ENCODE results near the gene SLC23A1. TPM values are rescaled to one million over a fixed set of nuclear protein-coding genes. Genes with fewer than 3 reads are reported as not detected.

Gene SLC23A1
- total and polyA plus RNA-seq, 2 of the 13 experiments (the other 11 are each of a cell fraction or from before 2014, with no cell fraction given), result 6.0 to 6.6 TPM

DNA sequence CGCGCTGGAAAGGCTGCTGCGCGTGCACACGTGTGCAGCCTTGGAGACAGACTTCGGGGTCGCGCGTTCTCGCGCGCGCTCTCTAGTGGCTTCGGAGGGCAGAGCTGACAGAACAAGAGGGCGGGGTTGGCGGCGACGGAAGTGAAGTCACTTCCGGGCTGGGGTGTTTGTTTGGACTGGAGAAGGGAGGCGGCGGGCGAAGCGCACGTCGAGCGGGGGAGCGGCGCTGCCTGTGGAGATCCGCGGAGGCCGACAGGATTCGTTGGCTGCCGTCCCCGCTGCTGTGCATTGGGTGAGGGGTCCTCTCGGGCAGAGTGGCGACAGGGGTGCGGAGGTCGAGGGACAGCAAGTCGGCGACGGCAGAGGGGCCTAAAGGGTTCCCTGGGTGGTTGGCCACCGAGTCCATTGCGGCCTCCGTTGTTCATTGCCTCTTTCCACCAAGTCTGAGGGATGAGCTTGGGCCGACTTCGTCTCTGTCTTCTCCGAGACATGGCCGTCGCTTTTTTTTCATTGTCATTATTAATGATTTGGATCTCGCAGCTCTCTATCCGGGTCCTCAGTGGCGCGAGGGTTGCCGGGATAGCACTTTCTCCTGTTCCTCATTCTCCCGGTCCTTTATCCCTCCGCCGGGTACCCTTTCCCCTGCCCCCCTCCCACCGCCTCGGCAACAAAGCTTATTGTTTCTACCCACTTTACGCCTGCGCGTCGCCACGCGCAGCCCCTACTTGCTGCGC, 41.2 kb downstream of the SLC23A1 start, which contains the start of gene PAIP2 (continued):
- TF ChIP-seq, protein P1, sequence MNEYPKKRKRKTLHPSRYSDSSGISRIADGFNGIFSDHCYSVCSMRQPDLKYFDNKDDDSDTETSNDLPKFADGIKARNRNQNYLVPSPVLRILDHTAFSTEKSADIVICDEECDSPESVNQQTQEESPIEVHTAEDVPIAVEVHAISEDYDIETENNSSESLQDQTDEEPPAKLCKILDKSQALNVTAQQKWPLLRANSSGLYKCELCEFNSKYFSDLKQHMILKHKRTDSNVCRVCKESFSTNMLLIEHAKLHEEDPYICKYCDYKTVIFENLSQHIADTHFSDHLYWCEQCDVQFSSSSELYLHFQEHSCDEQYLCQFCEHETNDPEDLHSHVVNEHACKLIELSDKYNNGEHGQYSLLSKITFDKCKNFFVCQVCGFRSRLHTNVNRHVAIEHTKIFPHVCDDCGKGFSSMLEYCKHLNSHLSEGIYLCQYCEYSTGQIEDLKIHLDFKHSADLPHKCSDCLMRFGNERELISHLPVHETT (CRISPR knock-in tag; conservative IDR thresholded peaks at IDR 0.05), result no peak
- TF ChIP-seq PRMT3 (CRISPR knock-in tag; IDR thresholded peaks at IDR 0.05; ENCODE audit: borderline replicate concordance, low read depth), result peak; percentile 72; the same call in 1 of the 2 replicates
- peak; percentile 97 for TF ChIP-seq RFXAP (CRISPR knock-in tag; IDR thresholded peaks at IDR 0.05; ENCODE audit: borderline replicate concordance)
- TF ChIP-seq, protein P2, sequence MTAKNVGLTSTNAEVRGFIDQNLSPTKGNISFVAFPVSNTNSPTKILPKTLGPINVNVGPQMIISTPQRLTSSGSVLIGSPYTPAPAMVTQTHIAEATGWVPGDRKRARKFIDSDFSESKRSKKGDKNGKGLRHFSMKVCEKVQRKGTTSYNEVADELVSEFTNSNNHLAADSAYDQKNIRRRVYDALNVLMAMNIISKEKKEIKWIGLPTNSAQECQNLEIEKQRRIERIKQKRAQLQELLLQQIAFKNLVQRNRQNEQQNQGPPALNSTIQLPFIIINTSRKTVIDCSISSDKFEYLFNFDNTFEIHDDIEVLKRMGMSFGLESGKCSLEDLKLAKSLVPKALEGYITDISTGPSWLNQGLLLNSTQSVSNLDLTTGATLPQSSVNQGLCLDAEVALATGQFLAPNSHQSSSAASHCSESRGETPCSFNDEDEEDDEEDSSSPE (CRISPR knock-in tag; IDR thresholded peaks at IDR 0.05), result peak; percentile 73; the same call in 1 of the 2 replicates
- no peak for TF ChIP-seq ZNF746 (CRISPR knock-in tag; IDR thresholded peaks at IDR 0.05)
- TF ChIP-seq SRY (CRISPR knock-in tag; IDR thresholded peaks at IDR 0.05), result peak; percentile 92
- TF ChIP-seq ZNF605 (CRISPR knock-in tag; IDR thresholded peaks at IDR 0.05), result peak; percentile 95
- peak; percentile 76 for TF ChIP-seq POGZ (CRISPR knock-in tag; IDR thresholded peaks at IDR 0.05)
- no peak for TF ChIP-seq ZNF563 (CRISPR knock-in tag; IDR thresholded peaks at IDR 0.05)
- TF ChIP-seq ZFX (CRISPR knock-in tag; IDR thresholded peaks at IDR 0.05; ENCODE audit: low read depth), result peak; percentile 90
- peak; percentile 77 for TF ChIP-seq AGO1 (IDR thresholded peaks at IDR 0.05; ENCODE audit: low read depth, low read length, poor library complexity, severe bottlenecking)
- TF ChIP-seq ZNF263 (CRISPR knock-in tag; IDR thresholded peaks at IDR 0.05), result no peak
- no peak; the same call in 1 of the 2 replicates for TF ChIP-seq ZNF678 (CRISPR knock-in tag; IDR thresholded peaks at IDR 0.05)
- peak; percentile 78; the same call in 1 of the 2 replicates for TF ChIP-seq ETV6 (CRISPR knock-in tag; conservative IDR thresholded peaks at IDR 0.05)
- TF ChIP-seq HDAC2 (CRISPR knock-in tag; IDR thresholded peaks at IDR 0.05), result peak; percentile 62; the same call in 1 of the 2 replicates
- TF ChIP-seq, protein P3, sequence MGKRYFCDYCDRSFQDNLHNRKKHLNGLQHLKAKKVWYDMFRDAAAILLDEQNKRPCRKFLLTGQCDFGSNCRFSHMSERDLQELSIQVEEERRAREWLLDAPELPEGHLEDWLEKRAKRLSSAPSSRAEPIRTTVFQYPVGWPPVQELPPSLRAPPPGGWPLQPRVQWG (CRISPR knock-in tag; IDR thresholded peaks at IDR 0.05; ENCODE audit: borderline replicate concordance, low read depth), result no peak
- TF ChIP-seq, protein P4, sequence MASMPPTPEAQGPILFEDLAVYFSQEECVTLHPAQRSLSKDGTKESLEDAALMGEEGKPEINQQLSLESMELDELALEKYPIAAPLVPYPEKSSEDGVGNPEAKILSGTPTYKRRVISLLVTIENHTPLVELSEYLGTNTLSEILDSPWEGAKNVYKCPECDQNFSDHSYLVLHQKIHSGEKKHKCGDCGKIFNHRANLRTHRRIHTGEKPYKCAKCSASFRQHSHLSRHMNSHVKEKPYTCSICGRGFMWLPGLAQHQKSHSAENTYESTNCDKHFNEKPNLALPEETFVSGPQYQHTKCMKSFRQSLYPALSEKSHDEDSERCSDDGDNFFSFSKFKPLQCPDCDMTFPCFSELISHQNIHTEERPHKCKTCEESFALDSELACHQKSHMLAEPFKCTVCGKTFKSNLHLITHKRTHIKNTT (CRISPR knock-in tag; IDR thresholded peaks at IDR 0.05), result no peak
- TF ChIP-seq POLR2AphosphoS5 (IDR thresholded peaks at IDR 0.05; ENCODE audit: low read depth, low read length), result peak; percentile 88
- TF ChIP-seq TMF1 (CRISPR knock-in tag; IDR thresholded peaks at IDR 0.05; ENCODE audit: low read depth), result peak; percentile 79
- TF ChIP-seq, protein P5, sequence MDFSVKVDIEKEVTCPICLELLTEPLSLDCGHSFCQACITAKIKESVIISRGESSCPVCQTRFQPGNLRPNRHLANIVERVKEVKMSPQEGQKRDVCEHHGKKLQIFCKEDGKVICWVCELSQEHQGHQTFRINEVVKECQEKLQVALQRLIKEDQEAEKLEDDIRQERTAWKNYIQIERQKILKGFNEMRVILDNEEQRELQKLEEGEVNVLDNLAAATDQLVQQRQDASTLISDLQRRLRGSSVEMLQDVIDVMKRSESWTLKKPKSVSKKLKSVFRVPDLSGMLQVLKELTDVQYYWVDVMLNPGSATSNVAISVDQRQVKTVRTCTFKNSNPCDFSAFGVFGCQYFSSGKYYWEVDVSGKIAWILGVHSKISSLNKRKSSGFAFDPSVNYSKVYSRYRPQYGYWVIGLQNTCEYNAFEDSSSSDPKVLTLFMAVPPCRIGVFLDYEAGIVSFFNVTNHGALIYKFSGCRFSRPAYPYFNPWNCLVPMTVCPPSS (IDR thresholded peaks at IDR 0.05), result no peak
- peak; percentile 67; the same call in 1 of the 2 replicates for TF ChIP-seq SPEN (CRISPR knock-in tag; IDR thresholded peaks at IDR 0.05; ENCODE audit: low read depth)
- no peak; the same call in 1 of the 2 replicates for TF ChIP-seq IRX3 (CRISPR knock-in tag; IDR thresholded peaks at IDR 0.05; ENCODE audit: borderline replicate concordance, low read depth)
- peak; percentile 53; the same call in 1 of the 2 replicates for TF ChIP-seq BRD4 (CRISPR knock-in tag; IDR thresholded peaks at IDR 0.05)

Data from HepG2 (cell line).